K562 (cell line): ENCODE results near the gene CSTPP1. TPM values are rescaled to one million over a fixed set of nuclear protein-coding genes. Genes with fewer than 3 reads are reported as not detected.

Source experiments
- ARID1B ChIP-seq: fragments of 450-650 bp; IDR thresholded peaks from 2 replicates; pipeline ENCODE4 v1.6.1; 2016; ENCODE audit warnings: antibody characterized with exemption, mild to moderate bottlenecking, inconsistent platforms
- CBX2 ChIP-seq: fragments of 200-600 bp; sonication (generic); IDR thresholded peaks from one replicate; pipeline ENCODE4 v1.6.1; 2012; ENCODE audit warnings: mild to moderate bottlenecking, low read length, inconsistent platforms; ENCODE audit not compliant: insufficient read depth, poor library complexity, severe bottlenecking
- CBX5 ChIP-seq: IDR thresholded peaks from 2 replicates; pipeline ENCODE4 v1.6.1; 2014; ENCODE audit warnings: low read depth, borderline replicate concordance
- CREM ChIP-seq: IDR thresholded peaks from 2 replicates; pipeline ENCODE4 v1.6.1; 2014; ENCODE audit warnings: antibody characterized with exemption, low read depth
- ESRRA ChIP-seq: fragments of 450-650 bp; IDR thresholded peaks from 2 replicates; pipeline ENCODE4 v1.6.1; 2014; ENCODE audit warnings: low read depth, mild to moderate bottlenecking, moderate library complexity, borderline replicate concordance
- HOXB6 ChIP-seq: fragments of 250-450 bp; sonication (Bioruptor Pico); IDR thresholded peaks from 2 replicates; pipeline ENCODE4 v1.5.1; 2022; ENCODE audit warnings: mild to moderate bottlenecking, borderline replicate concordance
- KDM5B ChIP-seq: fragments of 200-600 bp; sonication (generic); IDR thresholded peaks from 2 replicates; pipeline ENCODE4 v1.6.1; 2012; ENCODE audit warnings: low read depth, mild to moderate bottlenecking, moderate library complexity, low read length, control low read depth, inconsistent platforms; ENCODE audit not compliant: insufficient replicate concordance
- NFXL1 ChIP-seq: fragments of 450-650 bp; formaldehyde crosslinking; IDR thresholded peaks from 2 replicates; pipeline ENCODE4 v1.4.0; 2021; ENCODE audit warnings: mild to moderate bottlenecking
- NR2C2 ChIP-seq, 2 experiments: fragments of 200-800 bp in 1 of 2; sonication (Bioruptor generic) in 1 of 2; sonication (generic) in 1 of 2; formaldehyde crosslinking in 1 of 2; IDR thresholded peaks; 2 replicates each; pipeline versions ENCODE4 v1.6.1 to v1.8.0; 2016 to 2022; ENCODE audit warnings: mild to moderate bottlenecking in 1 of 2, missing compliant biosample characterization in 1 of 2, missing genetic modification characterization in 1 of 2, missing genetic modification reagents in 1 of 2
- RHOXF2B ChIP-seq: fragments of 250-450 bp; sonication (Bioruptor Pico); conservative IDR thresholded peaks from 2 replicates; pipeline ENCODE4 v1.5.1; 2021
- RUNX1 ChIP-seq: sonication (generic); IDR thresholded peaks from 2 replicates; pipeline ENCODE4 v1.6.1; 2016; ENCODE audit warnings: antibody characterized with exemption, low read depth
- TAF7 ChIP-seq: fragments of 450-650 bp; IDR thresholded peaks from 2 replicates; pipeline ENCODE4 v1.6.1; 2016; ENCODE audit warnings: missing genetic modification characterization, missing compliant biosample characterization
- TAL1 ChIP-seq: fragments of 450-650 bp; IDR thresholded peaks from 2 replicates; pipeline ENCODE4 v1.6.1; 2016; ENCODE audit warnings: mild to moderate bottlenecking
- TEAD4 ChIP-seq, 2 experiments: sonication (generic) in 1 of 2; formaldehyde crosslinking in 1 of 2; IDR thresholded peaks; 2 replicates each; pipeline versions ENCODE4 v1.6.1 to v1.8.0; 2012 to 2022; ENCODE audit warnings: borderline replicate concordance in 1 of 2, inconsistent platforms in 1 of 2, low read length in 1 of 2, mild to moderate bottlenecking in 1 of 2, missing genetic modification reagents in 1 of 2
- TFAM ChIP-seq: fragments of 250-450 bp; sonication (Bioruptor Pico); conservative IDR thresholded peaks from 2 replicates; pipeline ENCODE4 v1.5.0; 2021; ENCODE audit warnings: mild to moderate bottlenecking, moderate library complexity
- ZNF133 ChIP-seq: fragments of 250-450 bp; sonication (Bioruptor Pico); IDR thresholded peaks from 2 replicates; pipeline ENCODE4 v1.4.0; 2020; ENCODE audit warnings: mild to moderate bottlenecking
- ZNF174 ChIP-seq: fragments of 250-450 bp; sonication (Bioruptor Pico); IDR thresholded peaks from 2 replicates; pipeline ENCODE4 v1.4.0; 2020; ENCODE audit warnings: mild to moderate bottlenecking
- ZNF561 ChIP-seq: fragments of 450-650 bp; formaldehyde crosslinking; conservative IDR thresholded peaks from 2 replicates; pipeline ENCODE4 v1.4.0; 2020; ENCODE audit warnings: mild to moderate bottlenecking, moderate library complexity
- ZNF766 ChIP-seq: fragments of 200-800 bp; sonication (Bioruptor generic); conservative IDR thresholded peaks from 2 replicates; pipeline ENCODE4 v1.6.1; 2016; ENCODE audit warnings: missing genetic modification characterization, missing compliant biosample characterization
- polyA plus RNA-seq, 8 experiments: library from polyadenylated mRNA; depleted of rRNA in 4 of 8; stranded (reverse) in 5 of 8; unstranded in 3 of 8; fragments of >200 nt; fragmentation: Nextera tagmentation in 2 of 8; fragmentation: Illumina TruSeq in 1 of 8; extraction: Ambion mirVana in 2 of 8; extraction: Trizol in 1 of 8; gene quantifications; 2 replicates each; pipeline versions ENCODE4 v1.2.1 to v1.2.3, GENCODE V29; 2011 to 2014; ENCODE audit warnings: inconsistent platforms in 1 of 8, missing spikeins in 1 of 8
- total RNA-seq, 7 experiments: library from RNA; depleted of rRNA in 6 of 7; stranded (reverse); fragments of >200 nt in 6 of 7; fragmentation: Illumina TruSeq in 2 of 7; extraction: Trizol in 2 of 7; gene quantifications; 2 replicates each; pipeline versions ENCODE4 v1.2.1 to v1.2.3, GENCODE V29; 2011 to 2021; ENCODE audit warnings: low replicate concordance in 1 of 7
- TF ChIP-seq, protein P1 (sequence below): sonication (generic); formaldehyde crosslinking; IDR thresholded peaks from 2 replicates; pipeline ENCODE4 v1.9.0; 2022; ENCODE audit warnings: mild to moderate bottlenecking, missing genetic modification reagents
- TF ChIP-seq, protein P2 (sequence below): fragments of 450-650 bp; formaldehyde crosslinking; IDR thresholded peaks from 2 replicates; pipeline ENCODE4 v1.4.0; 2020; ENCODE audit warnings: mild to moderate bottlenecking, moderate library complexity
- TF ChIP-seq, protein P3 (sequence below), 3 experiments: fragments of 200-800 bp in 1 of 3; sonication (Bioruptor generic) in 1 of 3; sonication (generic) in 1 of 3; formaldehyde crosslinking in 1 of 3; IDR thresholded peaks; 2 replicates each; pipeline versions ENCODE4 v1.6.1 to v1.8.0; 2016 to 2022; ENCODE audit warnings: mild to moderate bottlenecking in 2 of 3, missing compliant biosample characterization in 2 of 3, missing genetic modification characterization in 2 of 3, missing genetic modification reagents in 1 of 3
- TF ChIP-seq, protein P4 (sequence below): sonication (generic); formaldehyde crosslinking; IDR thresholded peaks from 2 replicates; pipeline ENCODE4 v1.8.0; 2023; ENCODE audit warnings: mild to moderate bottlenecking, missing genetic modification reagents
- TF ChIP-seq, protein P5 (sequence below): sonication (generic); formaldehyde crosslinking; IDR thresholded peaks from 2 replicates; pipeline ENCODE4 v1.8.1; 2022; ENCODE audit warnings: missing genetic modification reagents

Gene CSTPP1
- total and polyA plus RNA-seq, 9 of the 15 experiments (the other 6 are each of a cell fraction or from before 2014, with no cell fraction given) = 6.5 to 17.8 (median 9.2) TPM

DNA sequence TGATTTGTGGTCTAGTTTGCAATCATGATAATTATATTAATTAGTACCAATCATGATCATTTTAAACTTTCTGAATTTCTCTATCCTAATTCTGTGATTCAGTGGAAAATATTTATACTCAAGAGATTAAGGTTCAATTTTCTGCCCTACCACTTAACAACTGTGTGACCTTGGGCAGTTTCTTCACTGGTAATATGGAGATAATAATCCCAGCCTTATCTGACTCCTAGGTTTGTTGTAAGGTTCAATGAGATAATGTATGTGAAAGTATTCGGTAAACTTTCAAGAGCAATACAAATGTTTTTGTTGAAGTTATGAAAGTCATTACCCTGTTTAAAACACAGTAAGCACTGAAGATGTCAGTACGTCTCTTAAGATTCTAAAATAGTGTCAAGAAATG lies 36.3 kb downstream of the CSTPP1 start (continued):
- TF ChIP-seq, protein P1, sequence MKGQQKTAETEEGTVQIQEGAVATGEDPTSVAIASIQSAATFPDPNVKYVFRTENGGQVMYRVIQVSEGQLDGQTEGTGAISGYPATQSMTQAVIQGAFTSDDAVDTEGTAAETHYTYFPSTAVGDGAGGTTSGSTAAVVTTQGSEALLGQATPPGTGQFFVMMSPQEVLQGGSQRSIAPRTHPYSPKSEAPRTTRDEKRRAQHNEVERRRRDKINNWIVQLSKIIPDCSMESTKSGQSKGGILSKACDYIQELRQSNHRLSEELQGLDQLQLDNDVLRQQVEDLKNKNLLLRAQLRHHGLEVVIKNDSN (CRISPR knock-in tag) = no peak
- TF ChIP-seq RHOXF2B (CRISPR knock-in tag) = no peak
- TF ChIP-seq, protein P2, sequence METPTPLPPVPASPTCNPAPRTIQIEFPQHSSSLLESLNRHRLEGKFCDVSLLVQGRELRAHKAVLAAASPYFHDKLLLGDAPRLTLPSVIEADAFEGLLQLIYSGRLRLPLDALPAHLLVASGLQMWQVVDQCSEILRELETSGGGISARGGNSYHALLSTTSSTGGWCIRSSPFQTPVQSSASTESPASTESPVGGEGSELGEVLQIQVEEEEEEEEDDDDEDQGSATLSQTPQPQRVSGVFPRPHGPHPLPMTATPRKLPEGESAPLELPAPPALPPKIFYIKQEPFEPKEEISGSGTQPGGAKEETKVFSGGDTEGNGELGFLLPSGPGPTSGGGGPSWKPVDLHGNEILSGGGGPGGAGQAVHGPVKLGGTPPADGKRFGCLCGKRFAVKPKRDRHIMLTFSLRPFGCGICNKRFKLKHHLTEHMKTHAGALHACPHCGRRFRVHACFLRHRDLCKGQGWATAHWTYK = no peak
- TF ChIP-seq, protein P3, sequence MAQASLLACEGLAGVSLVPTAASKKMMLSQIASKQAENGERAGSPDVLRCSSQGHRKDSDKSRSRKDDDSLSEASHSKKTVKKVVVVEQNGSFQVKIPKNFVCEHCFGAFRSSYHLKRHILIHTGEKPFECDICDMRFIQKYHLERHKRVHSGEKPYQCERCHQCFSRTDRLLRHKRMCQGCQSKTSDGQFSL (CRISPR knock-in tag; IDR thresholded peaks at IDR 0.05) = no peak
- TF ChIP-seq, protein P3 (tag; IDR thresholded peaks at IDR 0.05) = no peak
- TF ChIP-seq ZNF174 (CRISPR knock-in tag) = no peak
- peak; percentile 40; the same call in 1 of the 2 replicates for TF ChIP-seq ESRRA
- TF ChIP-seq CBX2 = no peak
- TF ChIP-seq KDM5B = no peak
- peak; percentile 44; the same call in 1 of the 2 replicates for TF ChIP-seq ARID1B
- TF ChIP-seq TFAM = no peak
- TF ChIP-seq, protein P4, sequence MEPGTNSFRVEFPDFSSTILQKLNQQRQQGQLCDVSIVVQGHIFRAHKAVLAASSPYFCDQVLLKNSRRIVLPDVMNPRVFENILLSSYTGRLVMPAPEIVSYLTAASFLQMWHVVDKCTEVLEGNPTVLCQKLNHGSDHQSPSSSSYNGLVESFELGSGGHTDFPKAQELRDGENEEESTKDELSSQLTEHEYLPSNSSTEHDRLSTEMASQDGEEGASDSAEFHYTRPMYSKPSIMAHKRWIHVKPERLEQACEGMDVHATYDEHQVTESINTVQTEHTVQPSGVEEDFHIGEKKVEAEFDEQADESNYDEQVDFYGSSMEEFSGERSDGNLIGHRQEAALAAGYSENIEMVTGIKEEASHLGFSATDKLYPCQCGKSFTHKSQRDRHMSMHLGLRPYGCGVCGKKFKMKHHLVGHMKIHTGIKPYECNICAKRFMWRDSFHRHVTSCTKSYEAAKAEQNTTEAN (CRISPR knock-in tag) = no peak
- TF ChIP-seq, protein P5, sequence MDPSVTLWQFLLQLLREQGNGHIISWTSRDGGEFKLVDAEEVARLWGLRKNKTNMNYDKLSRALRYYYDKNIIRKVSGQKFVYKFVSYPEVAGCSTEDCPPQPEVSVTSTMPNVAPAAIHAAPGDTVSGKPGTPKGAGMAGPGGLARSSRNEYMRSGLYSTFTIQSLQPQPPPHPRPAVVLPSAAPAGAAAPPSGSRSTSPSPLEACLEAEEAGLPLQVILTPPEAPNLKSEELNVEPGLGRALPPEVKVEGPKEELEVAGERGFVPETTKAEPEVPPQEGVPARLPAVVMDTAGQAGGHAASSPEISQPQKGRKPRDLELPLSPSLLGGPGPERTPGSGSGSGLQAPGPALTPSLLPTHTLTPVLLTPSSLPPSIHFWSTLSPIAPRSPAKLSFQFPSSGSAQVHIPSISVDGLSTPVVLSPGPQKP (CRISPR knock-in tag) = no peak
- TF ChIP-seq ZNF766 (CRISPR knock-in tag) = no peak
- no peak for TF ChIP-seq ZNF133 (CRISPR knock-in tag)
- no peak for TF ChIP-seq CBX5
- TF ChIP-seq TAL1 = peak; percentile 33; the same call in 1 of the 2 replicates
- no peak for TF ChIP-seq CREM
- TF ChIP-seq NR2C2 (CRISPR knock-in tag; IDR thresholded peaks at IDR 0.05) = no peak
- no peak for TF ChIP-seq NR2C2 (tag; IDR thresholded peaks at IDR 0.05)
- TF ChIP-seq TAF7 (tag) = no peak
- no peak for TF ChIP-seq RUNX1
- peak; percentile 55 for TF ChIP-seq TEAD4 (IDR thresholded peaks at IDR 0.05; ENCODE audit: low read length)
- no peak for TF ChIP-seq TEAD4 (CRISPR knock-in tag; IDR thresholded peaks at IDR 0.05; ENCODE audit: borderline replicate concordance)
- no peak for TF ChIP-seq HOXB6 (CRISPR knock-in tag)
- TF ChIP-seq ZNF561 (CRISPR knock-in tag) = no peak
- no peak for TF ChIP-seq NFXL1 (CRISPR knock-in tag)
